SK-N-SH (cell line): Measurements from ENCODE around the gene FAM181A. TPM values are rescaled to one million over a fixed set of nuclear protein-coding genes. Genes with fewer than 3 reads are reported as not detected.

Experiments
- CTCF ChIA-PET: fragments of 300-600, 350-600 bp; formaldehyde crosslinking; extraction: SDS; loops from one replicate; lab custom pipeline; 2021; lab: Yijun Ruan, JAX
- POLR2A ChIA-PET: fragments of 350-600 bp; sonication (Branson Sonifier 250); formaldehyde crosslinking; extraction: SDS; loops from one replicate; lab custom pipeline; 2020; ENCODE audit warnings: antibody characterized with exemption, inconsistent platforms; lab: Yijun Ruan, JAX
- DNase-seq: peaks from one replicate; pipeline ENCODE4 v3.0.0; 2012
- H2AFZ ChIP-seq: fragments of 200-600 bp; sonication (generic); 2 replicates; pipeline ENCODE4 v1.8.1; 2016; ENCODE audit warnings: antibody characterized with exemption, mild to moderate bottlenecking, low read depth
- H3F3A ChIP-seq: fragments of 200-600 bp; sonication (generic); replicated peaks from 2 replicates; pipeline ENCODE3; 2016; ENCODE audit warnings: antibody characterized with exemption, mild to moderate bottlenecking; ENCODE audit not compliant: insufficient read depth
- H3K27ac ChIP-seq, 2 experiments: fragments of 200-500 bp in 1 of 2; fragments of 200-600 bp in 1 of 2; sonication (Bioruptor generic) in 1 of 2; sonication (generic), shearing (Covaris generic) in 1 of 2; 2 replicates each; pipeline versions ENCODE4 v1.5.1 to v1.6.1; 2014 to 2016; ENCODE audit warnings: low read depth in 2 of 2, inconsistent platforms in 1 of 2, low read length in 1 of 2, mild to moderate bottlenecking in 1 of 2, mixed read lengths in 1 of 2
- H3K27me3 ChIP-seq: fragments of 200-600 bp; sonication (generic), shearing (Covaris generic); 2 replicates; pipeline ENCODE4 v1.6.1; 2016; ENCODE audit warnings: mixed run types; ENCODE audit not compliant: insufficient read depth
- H3K36me3 ChIP-seq, 2 experiments: fragments of 200-500 bp in 1 of 2; fragments of 200-600 bp in 1 of 2; sonication (Bioruptor generic) in 1 of 2; sonication (generic) in 1 of 2; replicated peaks in 1 of 2; 2 replicates each; pipeline versions ENCODE3 to v1.5.1; 2014 to 2016; ENCODE audit warnings: low read length in 1 of 2, mild to moderate bottlenecking in 1 of 2; ENCODE audit not compliant: insufficient read depth in 2 of 2, control insufficient read depth in 1 of 2
- H3K4me1 ChIP-seq, 2 experiments: fragments of 200-500 bp in 1 of 2; fragments of 200-600 bp in 1 of 2; sonication (Bioruptor generic) in 1 of 2; sonication (generic), shearing (Covaris generic) in 1 of 2; 2 replicates each; pipeline versions ENCODE4 v1.5.1 to v1.6.1; 2014 to 2016; ENCODE audit warnings: low read depth in 1 of 2, low read length in 1 of 2, mixed run types in 1 of 2; ENCODE audit not compliant: insufficient read depth in 2 of 2, control insufficient read depth in 1 of 2
- H3K4me2 ChIP-seq: fragments of 200-600 bp; sonication (generic), shearing (Covaris generic); 2 replicates; pipeline ENCODE4 v1.6.1; 2017; ENCODE audit warnings: mixed run types
- H3K4me3 ChIP-seq, 2 experiments: fragments of 200-500 bp in 1 of 2; fragments of 200-600 bp in 1 of 2; sonication (Bioruptor generic) in 1 of 2; sonication (generic), shearing (Covaris generic) in 1 of 2; 2 replicates each; pipeline versions ENCODE4 v1.5.1 to v1.8.1; 2014 to 2016; ENCODE audit warnings: low read depth in 2 of 2, inconsistent platforms in 1 of 2, low read length in 1 of 2, mild to moderate bottlenecking in 1 of 2, mixed read lengths in 1 of 2, moderate library complexity in 1 of 2
- H3K79me2 ChIP-seq: fragments of 200-600 bp; sonication (generic); 2 replicates; pipeline ENCODE4 v1.8.1; 2017; ENCODE audit warnings: mild to moderate bottlenecking; ENCODE audit not compliant: insufficient read depth
- H3K9ac ChIP-seq: fragments of 200-600 bp; sonication (generic); 2 replicates; pipeline ENCODE4 v1.6.1; 2017; ENCODE audit warnings: mixed run types
- H3K9me2 ChIP-seq: fragments of 200-600 bp; sonication (generic); 2 replicates; pipeline ENCODE4 v1.6.1; 2017; ENCODE audit warnings: mixed run types
- H3K9me3 ChIP-seq: fragments of 200-600 bp; sonication (generic); 2 replicates; pipeline ENCODE4 v1.6.1; 2017; ENCODE audit warnings: mixed run types, mild to moderate bottlenecking, moderate library complexity
- H4K20me1 ChIP-seq: fragments of 200-600 bp; sonication (generic); 2 replicates; pipeline ENCODE4 v1.6.1; 2017; ENCODE audit warnings: mild to moderate bottlenecking, mixed run types; ENCODE audit not compliant: insufficient read depth
- CHD2 ChIP-seq: fragments of 150-350 bp; IDR thresholded peaks from 2 replicates; pipeline ENCODE4 v1.6.1; 2018; ENCODE audit warnings: low read length; ENCODE audit not compliant: partially characterized antibody
- FOXJ3 ChIP-seq: sonication (generic); formaldehyde crosslinking; IDR thresholded peaks from 2 replicates; pipeline ENCODE4 v1.5.1; 2020; ENCODE audit warnings: mild to moderate bottlenecking, missing genetic modification reagents
- FOXM1 ChIP-seq: IDR thresholded peaks from 2 replicates; pipeline ENCODE4 v1.4.0; 2012; ENCODE audit warnings: low read depth, mild to moderate bottlenecking
- GABPA ChIP-seq: IDR thresholded peaks from 2 replicates; pipeline ENCODE4 v1.4.0; 2012; ENCODE audit warnings: low read depth, mild to moderate bottlenecking
- GATA2 ChIP-seq: sonication (generic); formaldehyde crosslinking; IDR thresholded peaks from 2 replicates; pipeline ENCODE4 v1.5.0; 2020; ENCODE audit warnings: mild to moderate bottlenecking, missing genetic modification reagents
- MEF2A ChIP-seq: IDR thresholded peaks from 2 replicates; pipeline ENCODE4 v1.4.0; 2012; ENCODE audit warnings: low read depth, borderline replicate concordance
- NRF1 ChIP-seq: IDR thresholded peaks from 2 replicates; pipeline ENCODE4 v1.6.1; 2012; ENCODE audit warnings: low read depth, mild to moderate bottlenecking, low read length
- POLR2AphosphoS5 ChIP-seq: IDR thresholded peaks from 2 replicates; pipeline ENCODE4 v1.6.1; 2012; ENCODE audit warnings: low read depth, low read length
- RAD21 ChIP-seq: IDR thresholded peaks from 2 replicates; pipeline ENCODE4 v1.6.1; 2012; ENCODE audit warnings: mild to moderate bottlenecking, low read length
- RXRA ChIP-seq: IDR thresholded peaks from 2 replicates; pipeline ENCODE4 v1.4.0; 2012; ENCODE audit warnings: low read depth, mild to moderate bottlenecking, borderline replicate concordance
- SIN3A ChIP-seq: IDR thresholded peaks from 2 replicates; pipeline ENCODE4 v1.6.1; 2012; ENCODE audit warnings: low read depth, mild to moderate bottlenecking, low read length, moderate library complexity, borderline replicate concordance
- SMC3 ChIP-seq: IDR thresholded peaks from 2 replicates; pipeline ENCODE4 v1.6.1; 2012; ENCODE audit warnings: low read depth, low read length, improper control_type of control experiment
- TAF1 ChIP-seq: IDR thresholded peaks from 2 replicates; pipeline ENCODE4 v1.6.1; 2012; ENCODE audit warnings: low read depth, mild to moderate bottlenecking, low read length, moderate library complexity, borderline replicate concordance
- TCF12 ChIP-seq: IDR thresholded peaks from 2 replicates; pipeline ENCODE4 v1.4.0; 2012
- WGBS: methylation state at CpG from one replicate; pipeline ENCODE4 v1.1.6; 2017; ENCODE audit warnings: low lambda C conversion rate; 5-methylcytosine and 5-hydroxymethylcytosine counted together
- polyA plus RNA-seq, 3 experiments: library from polyadenylated mRNA; depleted of rRNA; stranded (reverse); fragments of >200 nt; gene quantifications; 2 replicates each; pipeline ENCODE4 v1.2.3, GENCODE V29; 2012
- TF ChIP-seq, protein P1 (sequence below): fragments of 200-600 bp; sonication (generic); IDR thresholded peaks from 2 replicates; pipeline ENCODE4 v1.6.1; 2017; ENCODE audit warnings: antibody characterized with exemption, mild to moderate bottlenecking, moderate library complexity
- TF ChIP-seq, protein P2 (sequence below): fragments of 150-350 bp; IDR thresholded peaks from 2 replicates; pipeline ENCODE4 v1.6.1; 2017; ENCODE audit warnings: antibody characterized with exemption, low read length, low read depth, borderline replicate concordance
- TF ChIP-seq, protein P3 (sequence below): IDR thresholded peaks from 2 replicates; pipeline ENCODE4 v1.4.0; 2012; ENCODE audit warnings: low read depth, borderline replicate concordance

FAM181A gene
- polyA plus RNA-seq, 1 of the 3 experiments (the other 2 are of a cell fraction): not detected

DNA sequence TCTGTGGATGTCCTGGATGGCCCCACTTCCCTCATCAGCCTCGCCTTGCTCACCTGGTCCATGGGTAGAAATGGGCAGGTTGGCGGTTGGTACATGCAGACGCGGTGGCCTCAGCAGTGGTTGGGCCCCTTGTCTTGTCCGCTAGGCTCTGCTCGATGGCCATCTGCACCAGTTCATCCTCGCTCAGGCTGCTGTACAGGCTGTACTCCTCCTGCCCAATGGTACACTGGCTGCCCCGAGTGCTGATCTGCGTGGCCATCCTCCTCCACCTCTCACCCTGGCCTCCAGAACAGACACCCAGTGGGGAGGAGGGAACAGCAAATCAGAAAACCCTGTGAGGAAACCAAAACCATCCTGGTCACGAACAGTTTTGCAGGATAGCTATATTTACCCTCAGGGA, 37.1 kb downstream of the FAM181A start:
- no peaks in the 10 kb centered on the region for H3K79me2 ChIP-seq
- CTCF ChIA-PET: interaction anchor here (2.3 kb wide), 1 partner anchor 24 kb away, joined by 12 read pairs; no protein-coding TSS in a partner anchor
- no peak for DNase-seq
- no peak overlapping the region for H3K27ac ChIP-seq
- 97% methylated on average over 10 of the region's 10 CpGs for WGBS
- POLR2A ChIA-PET: no interaction called here
- no peak overlapping the region for H3K4me3 ChIP-seq
- no peak overlapping the region for H2AFZ ChIP-seq
- H3K4me1 ChIP-seq: peaks cover under 1 to 12% of the 10 kb centered on the region in 2 experiments; a peak in 2 of 4 replicates
- no peaks in the 10 kb centered on the region for H3K9me2 ChIP-seq
- H3K9me3 ChIP-seq: no peaks in the 10 kb centered on the region
- no peak for TF ChIP-seq MEF2A
- TF ChIP-seq TCF12: no peak
- no peak for TF ChIP-seq FOXJ3 (CRISPR knock-in tag)
- TF ChIP-seq GATA2 (CRISPR knock-in tag): no peak
- no peak for TF ChIP-seq NRF1
- no peak for TF ChIP-seq SIN3A
- TF ChIP-seq RXRA: no peak
- TF ChIP-seq CHD2: no peak
- TF ChIP-seq TAF1: no peak
- TF ChIP-seq, protein P1, sequence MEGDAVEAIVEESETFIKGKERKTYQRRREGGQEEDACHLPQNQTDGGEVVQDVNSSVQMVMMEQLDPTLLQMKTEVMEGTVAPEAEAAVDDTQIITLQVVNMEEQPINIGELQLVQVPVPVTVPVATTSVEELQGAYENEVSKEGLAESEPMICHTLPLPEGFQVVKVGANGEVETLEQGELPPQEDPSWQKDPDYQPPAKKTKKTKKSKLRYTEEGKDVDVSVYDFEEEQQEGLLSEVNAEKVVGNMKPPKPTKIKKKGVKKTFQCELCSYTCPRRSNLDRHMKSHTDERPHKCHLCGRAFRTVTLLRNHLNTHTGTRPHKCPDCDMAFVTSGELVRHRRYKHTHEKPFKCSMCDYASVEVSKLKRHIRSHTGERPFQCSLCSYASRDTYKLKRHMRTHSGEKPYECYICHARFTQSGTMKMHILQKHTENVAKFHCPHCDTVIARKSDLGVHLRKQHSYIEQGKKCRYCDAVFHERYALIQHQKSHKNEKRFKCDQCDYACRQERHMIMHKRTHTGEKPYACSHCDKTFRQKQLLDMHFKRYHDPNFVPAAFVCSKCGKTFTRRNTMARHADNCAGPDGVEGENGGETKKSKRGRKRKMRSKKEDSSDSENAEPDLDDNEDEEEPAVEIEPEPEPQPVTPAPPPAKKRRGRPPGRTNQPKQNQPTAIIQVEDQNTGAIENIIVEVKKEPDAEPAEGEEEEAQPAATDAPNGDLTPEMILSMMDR: no peak
- no peak for TF ChIP-seq POLR2AphosphoS5
- no peak for TF ChIP-seq GABPA
- TF ChIP-seq FOXM1: no peak
- TF ChIP-seq SMC3: no peak
- TF ChIP-seq, protein P2, sequence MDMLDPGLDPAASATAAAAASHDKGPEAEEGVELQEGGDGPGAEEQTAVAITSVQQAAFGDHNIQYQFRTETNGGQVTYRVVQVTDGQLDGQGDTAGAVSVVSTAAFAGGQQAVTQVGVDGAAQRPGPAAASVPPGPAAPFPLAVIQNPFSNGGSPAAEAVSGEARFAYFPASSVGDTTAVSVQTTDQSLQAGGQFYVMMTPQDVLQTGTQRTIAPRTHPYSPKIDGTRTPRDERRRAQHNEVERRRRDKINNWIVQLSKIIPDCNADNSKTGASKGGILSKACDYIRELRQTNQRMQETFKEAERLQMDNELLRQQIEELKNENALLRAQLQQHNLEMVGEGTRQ: no peak
- TF ChIP-seq, protein P3, sequence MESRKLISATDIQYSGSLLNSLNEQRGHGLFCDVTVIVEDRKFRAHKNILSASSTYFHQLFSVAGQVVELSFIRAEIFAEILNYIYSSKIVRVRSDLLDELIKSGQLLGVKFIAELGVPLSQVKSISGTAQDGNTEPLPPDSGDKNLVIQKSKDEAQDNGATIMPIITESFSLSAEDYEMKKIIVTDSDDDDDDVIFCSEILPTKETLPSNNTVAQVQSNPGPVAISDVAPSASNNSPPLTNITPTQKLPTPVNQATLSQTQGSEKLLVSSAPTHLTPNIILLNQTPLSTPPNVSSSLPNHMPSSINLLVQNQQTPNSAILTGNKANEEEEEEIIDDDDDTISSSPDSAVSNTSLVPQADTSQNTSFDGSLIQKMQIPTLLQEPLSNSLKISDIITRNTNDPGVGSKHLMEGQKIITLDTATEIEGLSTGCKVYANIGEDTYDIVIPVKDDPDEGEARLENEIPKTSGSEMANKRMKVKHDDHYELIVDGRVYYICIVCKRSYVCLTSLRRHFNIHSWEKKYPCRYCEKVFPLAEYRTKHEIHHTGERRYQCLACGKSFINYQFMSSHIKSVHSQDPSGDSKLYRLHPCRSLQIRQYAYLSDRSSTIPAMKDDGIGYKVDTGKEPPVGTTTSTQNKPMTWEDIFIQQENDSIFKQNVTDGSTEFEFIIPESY: no peak
- TF ChIP-seq RAD21: no peak
- no peaks in the 10 kb centered on the region for H3K27me3 ChIP-seq
- H3K9ac ChIP-seq: no peak overlapping the region
- H3F3A ChIP-seq: peaks cover 26% of the 10 kb centered on the region
- no peaks in the 10 kb centered on the region for H3K36me3 ChIP-seq
- no peaks in the 10 kb centered on the region for H4K20me1 ChIP-seq
- H3K4me2 ChIP-seq: no peak overlapping the region
